K562 (cell line): ENCODE results near the gene PPP1R10.

ENCODE experiments used
- SIN3B ChIP-seq: fragments of 450-650 bp; IDR thresholded peaks from 2 replicates; pipeline ENCODE4 v1.6.1; 2017; ENCODE audit warnings: low read depth, mild to moderate bottlenecking, moderate library complexity
- ZEB2 ChIP-seq: fragments of 450-650 bp; IDR thresholded peaks from 2 replicates; pipeline ENCODE4 v1.6.1; 2016

- no peak for TF ChIP-seq ZEB2
- TF ChIP-seq SIN3B = no peak
Measured at GRCh38 chr6:30599625-30600324, 17.3 kb downstream of the PPP1R10 start.
